ENCODE data around the gene SNTG2. TPM values are rescaled to one million over a fixed set of nuclear protein-coding genes. Genes with fewer than 3 reads are reported as not detected.

The SNTG2 gene
- total and polyA plus RNA-seq, 7 experiments from 2014 or later: 0.26 to 4.9 (median 3.1) TPM; not detected in 2

- ChIA-PET POLR2A (no interaction called here), CTCF (no interaction called here)
- Mint-ChIP-seq H3K4me1 (peaks cover 0 to 2% (median 0%) of the 10 kb centered on the region in 7 donors), H3K27me3 (peaks cover 0 to 6% (median 0%) of the 10 kb centered on the region in 5 donors), H3K4me3 (no peak overlapping the region), H3K9me3 (peaks cover 0 to 3% (median 0%) of the 10 kb centered on the region in 11 donors), H3K36me3 (peaks cover 0 to 4% (median 0%) of the 10 kb centered on the region in 5 donors), H3K27ac (peak overlapping the region in 1 of 9 donors; percentile 31)
- intact Hi-C loops (cut with micrococcal nuclease): no loop called here
- H3K27me3 ChIP-seq (ENCODE audit: control insufficient read depth in 2 of 2, insufficient read depth in 2 of 2, low read length in 2 of 2): no peaks in the 10 kb centered on the region
- DNase-seq (no peak), ATAC-seq (no peak)
- H3K9me3 ChIP-seq (ENCODE audit: control insufficient read depth in 2 of 3, low read length in 3 of 3): no peaks in the 10 kb centered on the region
- no peaks in the 10 kb centered on the region for H3K36me3 ChIP-seq (ENCODE audit: control insufficient read depth in 2 of 3, insufficient read depth in 3 of 3, low read length in 3 of 3)
- no peaks in the 10 kb centered on the region for H3K4me1 ChIP-seq (ENCODE audit: control insufficient read depth in 2 of 2, insufficient read depth in 2 of 2, low read length in 2 of 2)
- H3K4me3 ChIP-seq (ENCODE audit: low read length): no peak overlapping the region
- H3K27ac ChIP-seq (ENCODE audit: low read depth, low read length): no peak overlapping the region
These were observed 121.6 kb downstream of the SNTG2 start for GRCh38 chr2:1072250-1072649.

- Mint-ChIP-seq H3K27ac (no peak overlapping the region), H3K36me3 (no peaks in the 10 kb centered on the region), H3K4me1 (peaks cover 0 to 3% (median 0%) of the 10 kb centered on the region in 7 donors), H3K9me3 (no peaks in the 10 kb centered on the region), H3K4me3 (no peak overlapping the region), H3K27me3 (peaks cover 0 to 3% (median 0%) of the 10 kb centered on the region in 5 donors)
- ATAC-seq (no peak), DNase-seq (no peak)
- H3K27ac ChIP-seq (ENCODE audit: low read depth, low read length): no peak overlapping the region
- ChIA-PET CTCF (no interaction called here), POLR2A (no interaction called here)
- no peaks in the 10 kb centered on the region for H3K4me1 ChIP-seq (ENCODE audit: control insufficient read depth in 2 of 2, insufficient read depth in 2 of 2, low read length in 2 of 2)
- H3K4me3 ChIP-seq (ENCODE audit: low read length): no peak overlapping the region
- intact Hi-C loops (cut with micrococcal nuclease): no loop called here
- no peaks in the 10 kb centered on the region for H3K9me3 ChIP-seq (ENCODE audit: control insufficient read depth in 2 of 3, low read length in 3 of 3)
- no peaks in the 10 kb centered on the region for H3K36me3 ChIP-seq (ENCODE audit: control insufficient read depth in 2 of 3, insufficient read depth in 3 of 3, low read length in 3 of 3)
- H3K27me3 ChIP-seq (ENCODE audit: control insufficient read depth in 2 of 2, insufficient read depth in 2 of 2, low read length in 2 of 2): no peaks in the 10 kb centered on the region
These were observed 127.3 kb downstream of the SNTG2 start for GRCh38 chr2:1077911-1078310.

- H3K9me3 ChIP-seq (ENCODE audit: control insufficient read depth in 2 of 3, low read length in 3 of 3): no peaks in the 10 kb centered on the region
- no peak for ATAC-seq
- Mint-ChIP-seq H3K27ac (no peak overlapping the region), H3K4me1 (peaks cover 0 to 3% (median 0%) of the 10 kb centered on the region in 7 donors), H3K27me3 (peaks cover 0 to 3% (median 0%) of the 10 kb centered on the region in 5 donors), H3K4me3 (no peak overlapping the region), H3K9me3 (no peaks in the 10 kb centered on the region), H3K36me3 (no peaks in the 10 kb centered on the region)
- no peak overlapping the region for H3K4me3 ChIP-seq (ENCODE audit: low read length)
- no peak for DNase-seq
- H3K27me3 ChIP-seq (ENCODE audit: control insufficient read depth in 2 of 2, insufficient read depth in 2 of 2, low read length in 2 of 2): no peaks in the 10 kb centered on the region
- no peaks in the 10 kb centered on the region for H3K4me1 ChIP-seq (ENCODE audit: control insufficient read depth in 2 of 2, insufficient read depth in 2 of 2, low read length in 2 of 2)
- CTCF ChIA-PET: no interaction called here
- POLR2A ChIA-PET: no interaction called here
- intact Hi-C loops (cut with micrococcal nuclease): no loop called here
- H3K36me3 ChIP-seq (ENCODE audit: control insufficient read depth in 2 of 3, insufficient read depth in 3 of 3, low read length in 3 of 3): no peaks in the 10 kb centered on the region
- no peak overlapping the region for H3K27ac ChIP-seq (ENCODE audit: low read depth, low read length)
These were observed 127.7 kb downstream of the SNTG2 start for GRCh38 chr2:1078326-1078725.

GRCh38 chr2:1079873-1080799 is 129.5 kb downstream of the SNTG2 start:
- intact Hi-C loops (cut with micrococcal nuclease): no loop called here
- DNase-seq: no peak
- peaks cover 0 to 3% (median 0%) of the 10 kb centered on the region in 5 donors for H3K27me3 Mint-ChIP-seq
- Histone ChIP-seq H3K4me1 (ENCODE audit: control insufficient read depth in 2 of 2, insufficient read depth in 2 of 2, low read length in 2 of 2) (no peaks in the 10 kb centered on the region), H3K9me3 (ENCODE audit: control insufficient read depth in 2 of 3, low read length in 3 of 3) (no peaks in the 10 kb centered on the region), H3K27me3 (ENCODE audit: control insufficient read depth in 2 of 2, insufficient read depth in 2 of 2, low read length in 2 of 2) (no peaks in the 10 kb centered on the region), H3K4me3 (ENCODE audit: low read length) (no peak overlapping the region), H3K36me3 (ENCODE audit: control insufficient read depth in 2 of 3, insufficient read depth in 3 of 3, low read length in 3 of 3) (no peaks in the 10 kb centered on the region), H3K27ac (ENCODE audit: low read depth, low read length) (no peak overlapping the region)
- H3K4me3 Mint-ChIP-seq: no peak overlapping the region
- H3K4me1 Mint-ChIP-seq: peaks cover 0 to 3% (median 0%) of the 10 kb centered on the region in 7 donors
- CTCF ChIA-PET: no interaction called here
- POLR2A ChIA-PET: no interaction called here
- H3K27ac Mint-ChIP-seq: no peak overlapping the region
- H3K36me3 Mint-ChIP-seq: no peaks in the 10 kb centered on the region
- no peaks in the 10 kb centered on the region for H3K9me3 Mint-ChIP-seq
- peak; percentile 16 for ATAC-seq

- ATAC-seq: peak; percentile 14
- peaks cover 0 to 4% (median 0%) of the 10 kb centered on the region in 5 donors for H3K36me3 Mint-ChIP-seq
- Histone ChIP-seq H3K36me3 (ENCODE audit: control insufficient read depth in 2 of 3, insufficient read depth in 3 of 3, low read length in 3 of 3) (no peaks in the 10 kb centered on the region), H3K9me3 (ENCODE audit: control insufficient read depth in 2 of 3, low read length in 3 of 3) (no peaks in the 10 kb centered on the region), H3K27me3 (ENCODE audit: control insufficient read depth in 2 of 2, insufficient read depth in 2 of 2, low read length in 2 of 2) (no peaks in the 10 kb centered on the region), H3K4me3 (ENCODE audit: low read length) (no peak overlapping the region), H3K4me1 (ENCODE audit: control insufficient read depth in 2 of 2, insufficient read depth in 2 of 2, low read length in 2 of 2) (no peaks in the 10 kb centered on the region), H3K27ac (ENCODE audit: low read depth, low read length) (no peak overlapping the region)
- ChIA-PET POLR2A (no interaction called here), CTCF (no interaction called here)
- H3K4me1 Mint-ChIP-seq: peaks cover 0 to 3% (median 0%) of the 10 kb centered on the region in 7 donors
- H3K27me3 Mint-ChIP-seq: peaks cover 0 to 3% (median 0%) of the 10 kb centered on the region in 5 donors
- H3K27ac Mint-ChIP-seq: no peak overlapping the region
- H3K4me3 Mint-ChIP-seq: no peak overlapping the region
- DNase-seq: no peak
- intact Hi-C loops (cut with micrococcal nuclease): no loop called here
- no peaks in the 10 kb centered on the region for H3K9me3 Mint-ChIP-seq
These were observed 131.0 kb downstream of the SNTG2 start for GRCh38 chr2:1081451-1082225.

GRCh38 chr2:1082456-1083205 is 132.0 kb downstream of the SNTG2 start:
- H3K27me3 ChIP-seq (ENCODE audit: control insufficient read depth in 2 of 2, insufficient read depth in 2 of 2, low read length in 2 of 2): no peaks in the 10 kb centered on the region
- H3K9me3 ChIP-seq (ENCODE audit: control insufficient read depth in 2 of 3, low read length in 3 of 3): no peaks in the 10 kb centered on the region
- intact Hi-C loops (cut with micrococcal nuclease): no loop called here
- ATAC-seq (peak; percentile 8), DNase-seq (no peak)
- H3K36me3 ChIP-seq (ENCODE audit: control insufficient read depth in 2 of 3, insufficient read depth in 3 of 3, low read length in 3 of 3): no peaks in the 10 kb centered on the region
- CTCF ChIA-PET: no interaction called here
- H3K4me1 Mint-ChIP-seq: peaks cover 0 to 3% (median 0%) of the 10 kb centered on the region in 7 donors
- H3K27ac Mint-ChIP-seq: no peak overlapping the region
- no peak overlapping the region for H3K27ac ChIP-seq (ENCODE audit: low read depth, low read length)
- no peaks in the 10 kb centered on the region for H3K9me3 Mint-ChIP-seq
- H3K27me3 Mint-ChIP-seq: peaks cover 0 to 3% (median 0%) of the 10 kb centered on the region in 5 donors
- no peak overlapping the region for H3K4me3 Mint-ChIP-seq
- POLR2A ChIA-PET: no interaction called here
- H3K4me3 ChIP-seq (ENCODE audit: low read length): no peak overlapping the region
- H3K4me1 ChIP-seq (ENCODE audit: control insufficient read depth in 2 of 2, insufficient read depth in 2 of 2, low read length in 2 of 2): no peaks in the 10 kb centered on the region
- peaks cover 0 to 4% (median 0%) of the 10 kb centered on the region in 5 donors for H3K36me3 Mint-ChIP-seq

Data from naive thymus-derived CD4-positive, alpha-beta T cell (primary cell).